BLaER1 treated with 17β-estradiol and CSF1 and Interleukin-3, amounts not matched to agents 10 nM and 100 nM (cell line): ENCODE data around the gene ITCH.
"Not testable (repeated sequence)": the region's sequence is repeated elsewhere in the genome, so short reads cannot be mapped to it uniquely, and the experiment has no call there.

Experiments
- H3K27ac ChIP-seq, 11 experiments: shearing (Covaris generic); formaldehyde crosslinking; 2 replicates each; pipeline ENCODE4 v1.8.1; 2022
- H3K27me3 ChIP-seq, 11 experiments: shearing (Covaris generic); formaldehyde crosslinking; 2 replicates each; pipeline ENCODE4 v1.8.1; 2022
- H3K36me3 ChIP-seq, 11 experiments: shearing (Covaris generic); formaldehyde crosslinking; 2 replicates each; pipeline ENCODE4 v1.8.1; 2022
- H3K4me1 ChIP-seq, 10 experiments: shearing (Covaris generic); formaldehyde crosslinking; 2 replicates each; pipeline ENCODE4 v1.8.1; 2022
- H3K4me2 ChIP-seq, 11 experiments: shearing (Covaris generic); formaldehyde crosslinking; 2 replicates each; pipeline ENCODE4 v1.8.1; 2022
- H3K4me3 ChIP-seq, 10 experiments: shearing (Covaris generic); formaldehyde crosslinking; 2 replicates each; pipeline ENCODE4 v1.8.1; 2022
- H3K9ac ChIP-seq, 11 experiments: shearing (Covaris generic); formaldehyde crosslinking; 2 replicates each; pipeline ENCODE4 v1.8.1; 2022
- H3K9me3 ChIP-seq, 11 experiments: shearing (Covaris generic); formaldehyde crosslinking; replicated peaks in 1 of 11; 2 replicates each; pipeline ENCODE4 v1.8.1; 2022
- H4K20me1 ChIP-seq, 11 experiments: shearing (Covaris generic); formaldehyde crosslinking; 2 replicates each; pipeline ENCODE4 v1.8.1; 2022
- Cebpa-rat ChIP-seq, 11 experiments: shearing (Covaris generic); IDR thresholded peaks; 2 replicates each; pipeline ENCODE4 v1.8.1; 2022

The ITCH gene

DNA sequence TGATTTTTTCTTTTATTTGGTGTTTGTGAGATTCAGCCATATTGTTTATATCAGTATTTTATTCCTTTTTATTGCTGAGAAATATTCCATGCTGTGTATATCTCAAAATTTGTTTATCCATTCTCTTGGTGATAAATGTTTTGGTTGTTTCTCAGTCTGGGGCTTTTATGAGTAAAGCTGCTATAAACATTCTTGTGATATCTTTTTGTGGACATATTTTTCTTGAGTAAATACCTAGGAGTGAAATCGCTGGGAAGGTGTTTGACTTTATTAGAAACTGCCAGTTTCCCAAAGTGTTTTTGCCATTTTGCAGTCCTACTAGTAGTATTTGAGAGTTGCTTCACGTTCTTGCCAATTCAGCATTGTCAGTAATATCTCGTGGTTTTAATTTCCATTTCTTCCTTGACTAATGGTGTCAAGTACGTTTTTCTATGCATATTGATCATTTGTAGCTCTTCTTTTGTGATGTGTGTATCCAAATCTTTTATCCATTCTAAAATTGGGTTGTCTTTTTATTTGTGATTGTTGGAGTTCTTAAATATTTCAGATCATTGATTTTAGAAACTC lies 122.1 kb downstream of the ITCH start:
- Histone ChIP-seq H3K4me2 (no peak overlapping the region), H4K20me1 (peaks cover 0 to 21% (median 0%) of the 10 kb centered on the region in 11 experiments; a peak in 2 of 22 replicates), H3K9ac (no peak overlapping the region), H3K36me3 (peaks cover 86 to 100% (median 99%) of the 10 kb centered on the region in 11 experiments), H3K27ac (no peak overlapping the region), H3K4me3 (no peak overlapping the region), H3K9me3 (peaks cover 17 to 36% (median 29%) of the 10 kb centered on the region in 11 experiments), H3K27me3 (no peaks in the 10 kb centered on the region), H3K4me1 (peaks cover 0 to 1% (median 0%) of the 10 kb centered on the region in 10 experiments; a peak in 2 of 20 replicates)
- TF ChIP-seq Cebpa-rat (IDR thresholded peaks at IDR 0.05), result no peak

DNA sequence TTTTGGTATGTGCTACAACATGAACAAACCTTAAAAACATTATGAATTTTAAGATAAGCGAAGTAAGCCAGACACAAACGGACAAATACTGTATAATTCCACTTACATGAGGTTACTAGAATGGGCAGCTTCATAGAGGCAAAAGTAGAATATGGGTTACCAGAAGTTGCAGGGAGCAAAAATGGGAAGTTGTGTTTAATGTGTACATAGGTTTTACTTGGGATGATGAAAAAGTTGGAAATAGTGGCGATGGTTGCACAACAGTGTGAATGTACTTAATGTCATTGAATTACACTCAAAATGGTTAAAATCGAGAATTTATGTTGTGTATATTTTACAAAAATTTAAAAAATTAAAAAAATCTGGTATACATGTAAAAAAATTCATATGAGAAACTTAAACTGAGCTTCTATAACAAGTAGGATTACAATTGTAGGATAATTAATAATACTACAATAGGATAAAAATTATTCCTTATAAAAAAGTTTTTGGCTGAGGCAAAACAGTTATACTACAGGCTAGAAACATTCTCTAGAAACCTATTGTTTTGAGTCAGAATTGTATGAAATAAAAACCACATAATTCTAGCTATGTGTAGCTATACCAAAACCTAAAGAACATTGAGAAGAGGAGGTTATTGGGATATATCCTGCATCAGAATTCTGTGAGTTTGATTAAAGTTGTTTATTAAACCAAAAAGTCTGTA lies 128.3 kb downstream of the ITCH start:
- Histone ChIP-seq H3K4me3 (no peak overlapping the region), H3K27ac (no peak overlapping the region), H3K9me3 (peaks cover 0 to 6% (median 2%) of the 10 kb centered on the region in 11 experiments; a peak in 9 of 22 replicates), H3K9ac (no peak overlapping the region), H3K27me3 (no peaks in the 10 kb centered on the region), H3K4me2 (no peak overlapping the region), H4K20me1 (peaks cover 0 to 15% (median 0%) of the 10 kb centered on the region in 11 experiments; a peak in 2 of 22 replicates), H3K4me1 (peaks cover 0 to 9% (median 0%) of the 10 kb centered on the region in 10 experiments; a peak in 2 of 20 replicates), H3K36me3 (peaks cover 92 to 100% (median 99%) of the 10 kb centered on the region in 11 experiments)
- no peak for TF ChIP-seq Cebpa-rat (IDR thresholded peaks at IDR 0.05)

DNA sequence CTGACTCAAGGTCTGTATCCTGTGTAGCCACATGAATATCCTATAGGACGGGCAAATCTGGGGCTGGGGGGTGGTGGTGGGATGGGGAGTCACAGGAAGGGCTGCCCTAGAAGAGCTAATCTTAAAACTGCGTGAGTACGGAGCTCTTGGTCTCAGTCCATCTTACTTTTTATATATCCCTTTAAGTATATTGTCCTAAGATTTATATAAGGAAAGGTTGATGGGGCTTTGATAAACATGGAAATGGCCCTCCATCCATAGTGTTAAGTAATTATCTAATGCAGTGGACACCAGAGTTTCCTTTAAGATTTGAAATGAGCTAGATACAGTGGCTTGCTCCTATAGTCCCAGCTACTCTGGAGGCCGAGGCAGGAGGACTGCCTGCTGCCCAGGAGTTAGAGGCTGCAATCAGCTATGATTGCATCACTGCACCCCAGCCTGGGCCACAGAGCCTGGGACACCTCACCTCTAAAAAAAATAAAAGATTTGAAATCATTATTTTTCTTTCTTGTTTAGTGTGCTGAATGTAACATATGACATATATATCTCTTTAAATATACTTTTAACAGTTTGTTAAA lies 128.9 kb downstream of the ITCH start:
- no peak overlapping the region for H3K4me3 ChIP-seq
- peaks cover 0 to 9% (median 0%) of the 10 kb centered on the region in 10 experiments; a peak in 2 of 20 replicates for H3K4me1 ChIP-seq
- H3K4me2 ChIP-seq, result no peak overlapping the region
- TF ChIP-seq Cebpa-rat (IDR thresholded peaks at IDR 0.05), result no peak
- peaks cover 4 to 13% (median 8%) of the 10 kb centered on the region in 11 experiments for H3K9me3 ChIP-seq
- H3K27me3 ChIP-seq, result no peaks in the 10 kb centered on the region
- peaks cover 0 to 19% (median 0%) of the 10 kb centered on the region in 11 experiments; a peak in 3 of 22 replicates for H4K20me1 ChIP-seq
- H3K36me3 ChIP-seq, result peaks cover 92 to 100% (median 99%) of the 10 kb centered on the region in 11 experiments
- no peak overlapping the region for H3K9ac ChIP-seq
- H3K27ac ChIP-seq, result no peak overlapping the region

DNA sequence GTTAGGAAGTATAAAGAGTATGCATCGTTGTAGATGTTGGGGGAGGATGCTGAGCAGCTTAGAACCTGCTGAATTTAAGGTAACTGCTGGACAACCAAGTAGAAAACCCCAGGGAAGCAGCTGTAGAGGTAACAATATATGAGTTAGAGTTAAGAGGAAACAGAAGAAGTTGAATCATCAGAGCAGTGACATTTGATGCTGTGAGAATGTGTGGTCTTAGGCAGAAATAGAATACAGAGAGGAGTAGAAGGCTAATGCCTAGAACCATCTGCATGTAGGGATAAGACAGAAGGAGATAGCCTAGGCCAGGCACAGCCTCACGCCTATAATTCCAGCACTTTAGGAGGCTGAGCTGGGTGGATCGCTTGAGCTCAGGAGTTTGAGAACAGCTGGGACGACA lies 130.6 kb downstream of the ITCH start:
- peaks cover 12 to 29% (median 25%) of the 10 kb centered on the region in 11 experiments for H3K9me3 ChIP-seq
- H4K20me1 ChIP-seq, result peaks cover 0 to 30% (median 0%) of the 10 kb centered on the region in 11 experiments; a peak in 4 of 22 replicates
- H3K9ac ChIP-seq, result no peak overlapping the region
- no peak overlapping the region for H3K27ac ChIP-seq
- H3K27me3 ChIP-seq, result no peaks in the 10 kb centered on the region
- no peak for TF ChIP-seq Cebpa-rat (IDR thresholded peaks at IDR 0.05)
- H3K36me3 ChIP-seq, result peaks cover 92 to 100% (median 99%) of the 10 kb centered on the region in 11 experiments
- no peak overlapping the region for H3K4me3 ChIP-seq
- H3K4me2 ChIP-seq, result no peak overlapping the region
- peaks cover 0 to 9% (median 0%) of the 10 kb centered on the region in 10 experiments; a peak in 2 of 20 replicates for H3K4me1 ChIP-seq

DNA sequence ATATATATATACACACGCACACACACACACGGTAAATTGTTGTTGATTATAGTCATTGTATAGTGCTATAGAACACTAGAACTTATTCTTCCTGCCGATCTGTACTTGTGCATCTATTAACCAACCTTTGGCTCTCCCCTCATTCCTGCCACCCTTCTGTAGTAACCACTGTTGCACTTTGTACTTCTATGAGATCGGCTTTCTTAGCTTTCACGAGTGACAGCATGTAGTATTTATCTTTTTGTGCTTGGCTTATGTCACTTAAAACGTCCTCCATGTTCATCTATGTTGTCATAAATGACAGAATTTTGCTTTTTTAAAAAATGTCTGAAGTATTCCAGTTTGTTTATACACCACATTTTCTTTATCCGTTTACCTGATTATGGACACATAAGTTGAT lies 132.2 kb downstream of the ITCH start:
- Histone ChIP-seq H3K36me3 (peaks cover 92 to 100% (median 98%) of the 10 kb centered on the region in 11 experiments), H3K9ac (no peak overlapping the region), H3K27me3 (no peaks in the 10 kb centered on the region), H3K4me1 (peaks cover 0 to 9% (median 0%) of the 10 kb centered on the region in 10 experiments; a peak in 2 of 20 replicates), H3K9me3 (peaks cover 18 to 46% (median 39%) of the 10 kb centered on the region in 11 experiments), H3K27ac (no peak overlapping the region), H3K4me2 (peak overlapping the region in 1 of 11 experiments; percentile 10; a peak in 2 of 22 replicates), H3K4me3 (no peak overlapping the region), H4K20me1 (peaks cover 0 to 44% (median 0%) of the 10 kb centered on the region in 11 experiments; a peak in 4 of 22 replicates)
- TF ChIP-seq Cebpa-rat (IDR thresholded peaks at IDR 0.05), result no peak

DNA sequence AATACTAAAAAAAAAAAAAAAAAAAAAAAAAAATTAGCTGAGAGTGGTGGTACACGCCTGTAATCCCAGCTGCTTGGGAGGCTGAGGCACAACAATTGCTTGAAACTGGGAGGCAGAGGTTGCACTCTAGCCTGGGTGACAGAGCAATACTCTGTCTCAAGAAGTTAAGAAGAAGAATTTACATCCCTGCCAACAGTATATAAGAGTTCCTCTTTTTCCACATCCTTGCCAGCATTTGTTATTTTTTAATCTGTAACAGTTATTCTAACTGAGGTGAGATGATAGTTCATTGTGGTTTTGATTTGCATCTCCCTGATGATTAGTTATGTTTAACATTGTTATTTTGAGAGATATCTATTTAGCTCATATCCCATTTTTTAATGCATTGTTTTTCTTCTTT lies 132.8 kb downstream of the ITCH start:
- peaks cover 24 to 52% (median 45%) of the 10 kb centered on the region in 11 experiments for H3K9me3 ChIP-seq
- peaks cover 0 to 50% (median 0%) of the 10 kb centered on the region in 11 experiments; a peak in 4 of 22 replicates for H4K20me1 ChIP-seq
- no peak overlapping the region for H3K4me3 ChIP-seq
- no peak overlapping the region for H3K27ac ChIP-seq
- no peak for TF ChIP-seq Cebpa-rat (IDR thresholded peaks at IDR 0.05)
- no peaks in the 10 kb centered on the region for H3K27me3 ChIP-seq
- peaks cover 0 to 9% (median 0%) of the 10 kb centered on the region in 10 experiments; a peak in 2 of 20 replicates for H3K4me1 ChIP-seq
- H3K36me3 ChIP-seq, result peaks cover 92 to 100% (median 98%) of the 10 kb centered on the region in 11 experiments
- no peak overlapping the region for H3K9ac ChIP-seq
- H3K4me2 ChIP-seq, result peak overlapping the region in 1 of 11 experiments; percentile 10; a peak in 2 of 22 replicates

DNA sequence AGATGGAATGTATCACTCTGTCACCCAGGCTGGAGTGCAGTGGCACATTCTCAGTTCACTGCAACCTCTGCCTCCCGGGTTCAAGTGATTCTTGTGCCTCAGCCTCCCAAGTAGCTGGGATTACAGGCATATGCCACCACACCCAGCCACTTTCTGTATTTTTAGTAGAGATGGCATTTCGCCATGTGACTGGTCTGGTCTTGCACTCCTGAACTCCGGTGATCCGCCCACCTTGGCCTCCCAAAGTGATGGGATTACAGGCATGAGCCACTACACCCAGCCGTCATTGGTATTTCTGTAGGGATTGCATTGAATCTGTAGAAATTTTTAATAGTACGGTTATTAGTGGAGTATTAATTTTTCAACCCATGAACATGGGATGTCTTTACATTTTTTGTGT lies 134.5 kb downstream of the ITCH start:
- peaks cover 0 to 51% (median 0%) of the 10 kb centered on the region in 11 experiments; a peak in 4 of 22 replicates for H4K20me1 ChIP-seq
- not testable (repeated sequence) for H3K27me3 ChIP-seq, H3K4me1 ChIP-seq, H3K4me2 ChIP-seq, H3K27ac ChIP-seq, H3K4me3 ChIP-seq, H3K9ac ChIP-seq
- H3K36me3 ChIP-seq, result peaks cover 92 to 100% (median 99%) of the 10 kb centered on the region in 11 experiments
- peaks cover 26 to 54% (median 46%) of the 10 kb centered on the region in 11 experiments for H3K9me3 ChIP-seq

DNA sequence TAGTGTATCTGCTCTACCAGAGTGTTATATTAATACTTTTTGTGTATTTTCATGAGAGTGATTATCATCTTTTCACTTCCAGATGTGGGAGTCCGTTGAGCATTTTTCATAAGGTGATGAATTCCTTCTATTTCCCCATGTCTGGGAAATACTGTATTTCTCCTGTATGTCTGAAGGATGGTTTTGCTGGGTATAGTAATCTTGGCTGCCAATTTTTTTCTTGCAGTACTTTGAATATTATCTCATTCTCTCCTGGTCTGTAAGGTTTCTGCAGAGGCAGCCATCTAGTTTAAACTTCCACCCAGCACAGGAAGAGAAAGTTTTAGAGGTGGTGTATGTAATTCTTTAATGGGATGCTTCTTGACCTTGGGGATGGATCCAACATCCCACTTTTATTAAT lies 137.8 kb downstream of the ITCH start:
- H3K4me1 ChIP-seq, result peaks cover 0 to 3% (median 0%) of the 10 kb centered on the region in 10 experiments; a peak in 2 of 20 replicates
- H3K9me3 ChIP-seq, result peaks cover 26 to 53% (median 46%) of the 10 kb centered on the region in 11 experiments
- no peak overlapping the region for H3K27ac ChIP-seq
- H3K4me2 ChIP-seq, result no peak overlapping the region
- no peak overlapping the region for H3K9ac ChIP-seq
- H3K4me3 ChIP-seq, result no peak overlapping the region
- peaks cover 0 to 50% (median 0%) of the 10 kb centered on the region in 11 experiments; a peak in 5 of 22 replicates for H4K20me1 ChIP-seq
- H3K27me3 ChIP-seq, result no peaks in the 10 kb centered on the region
- H3K36me3 ChIP-seq, result peaks cover 90 to 100% (median 98%) of the 10 kb centered on the region in 11 experiments
- TF ChIP-seq Cebpa-rat (IDR thresholded peaks at IDR 0.05), result no peak

DNA sequence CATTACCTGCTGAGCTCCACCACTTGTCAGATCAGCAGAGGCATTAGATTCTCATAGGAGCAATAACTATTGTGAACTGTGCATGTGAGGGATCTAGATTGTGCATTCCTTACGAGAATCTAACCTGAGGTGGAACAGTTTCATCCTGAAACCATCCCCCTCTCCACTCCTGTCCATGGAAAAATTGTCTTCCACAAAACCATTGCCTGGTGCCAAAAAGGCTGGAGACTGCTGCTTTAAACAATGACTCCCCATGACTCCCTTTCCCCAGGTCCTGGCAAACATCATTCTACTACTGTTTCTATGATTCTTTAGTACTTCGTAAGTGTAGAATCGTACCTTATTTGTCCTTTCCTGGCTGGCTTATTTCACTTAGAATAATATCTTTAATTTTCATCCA lies 143.4 kb downstream of the ITCH start:
- TF ChIP-seq Cebpa-rat (IDR thresholded peaks at IDR 0.05), result no peak
- Histone ChIP-seq H3K9ac (no peak overlapping the region), H3K27ac (no peak overlapping the region), H3K4me1 (no peaks in the 10 kb centered on the region), H3K4me3 (no peak overlapping the region), H4K20me1 (peaks cover 0 to 22% (median 3%) of the 10 kb centered on the region in 11 experiments; a peak in 8 of 22 replicates), H3K9me3 (no peaks in the 10 kb centered on the region), H3K27me3 (no peaks in the 10 kb centered on the region), H3K4me2 (no peak overlapping the region), H3K36me3 (peaks cover 81 to 100% (median 98%) of the 10 kb centered on the region in 11 experiments)
